DMS 273 treated with DMSO at 0.1 percent for 48 hours (cell line): ENCODE measurements around the gene GRK1.

ENCODE experiments used
- DNase-seq: peaks from one replicate; lab custom pipeline; 2025; lab: John Stamatoyannopoulos, UW

GRK1 gene

DNA sequence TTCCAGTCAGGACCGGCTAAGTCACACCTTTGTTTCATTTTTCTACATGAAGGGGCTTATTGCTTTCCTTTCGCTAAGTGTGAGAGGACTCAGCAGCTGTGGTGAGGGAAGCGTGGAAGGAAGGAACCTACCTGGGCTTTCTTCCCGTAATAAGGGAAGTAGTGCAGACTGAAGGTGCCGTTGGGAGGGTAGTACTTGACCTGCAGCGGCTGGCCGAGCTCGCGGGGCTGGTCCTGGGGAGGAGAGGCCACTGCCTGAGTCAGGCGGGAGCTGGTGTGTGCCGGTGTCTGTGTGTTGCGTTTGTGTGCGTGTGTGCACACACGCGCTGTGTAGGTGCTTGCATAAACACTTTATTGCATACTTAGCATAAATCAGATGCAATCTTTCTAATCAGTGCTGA, 16.7 kb upstream of the GRK1 start:
- no peak for DNase-seq

DNA sequence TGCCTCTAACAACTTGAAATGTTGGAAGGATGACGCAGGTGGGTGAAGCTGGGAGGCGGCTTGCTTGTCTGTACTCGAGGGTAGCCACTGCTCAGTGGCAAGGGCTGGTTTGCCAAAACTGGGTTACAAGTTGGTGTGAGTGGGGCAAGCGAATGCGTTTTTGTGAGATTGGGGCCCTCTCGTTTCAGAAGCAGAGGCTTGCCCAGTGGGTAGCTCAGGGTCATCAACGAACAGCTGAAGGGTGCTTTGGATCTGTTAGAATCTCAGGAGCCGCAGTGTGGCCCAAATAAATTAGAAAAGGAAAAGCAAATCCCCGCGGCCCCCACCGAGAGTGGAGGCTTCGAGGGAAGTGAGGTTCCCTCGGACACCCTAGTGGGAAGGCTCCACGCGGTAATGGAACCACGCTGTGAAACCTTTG, 16.3 kb upstream of the GRK1 start:
- no peak for DNase-seq

GRCh38 chr13:113651511-113652403, 15.3 kb upstream of the GRK1 start:
- DNase-seq, result no peak

GRCh38 chr13:113652404-113653263, 14.4 kb upstream of the GRK1 start:
- DNase-seq, result no peak

- DNase-seq, result no peak
Observed at GRCh38 chr13:113653264-113654174, 13.5 kb upstream of the GRK1 start.

- DNase-seq, result no peak
Observed at GRCh38 chr13:113654175-113654560, 12.9 kb upstream of the GRK1 start.

- DNase-seq, result no peak
Observed at GRCh38 chr13:113654591-113655345, 12.3 kb upstream of the GRK1 start.

GRCh38 chr13:113655346-113656002, 11.5 kb upstream of the GRK1 start:
- DNase-seq, result no peak

DNA sequence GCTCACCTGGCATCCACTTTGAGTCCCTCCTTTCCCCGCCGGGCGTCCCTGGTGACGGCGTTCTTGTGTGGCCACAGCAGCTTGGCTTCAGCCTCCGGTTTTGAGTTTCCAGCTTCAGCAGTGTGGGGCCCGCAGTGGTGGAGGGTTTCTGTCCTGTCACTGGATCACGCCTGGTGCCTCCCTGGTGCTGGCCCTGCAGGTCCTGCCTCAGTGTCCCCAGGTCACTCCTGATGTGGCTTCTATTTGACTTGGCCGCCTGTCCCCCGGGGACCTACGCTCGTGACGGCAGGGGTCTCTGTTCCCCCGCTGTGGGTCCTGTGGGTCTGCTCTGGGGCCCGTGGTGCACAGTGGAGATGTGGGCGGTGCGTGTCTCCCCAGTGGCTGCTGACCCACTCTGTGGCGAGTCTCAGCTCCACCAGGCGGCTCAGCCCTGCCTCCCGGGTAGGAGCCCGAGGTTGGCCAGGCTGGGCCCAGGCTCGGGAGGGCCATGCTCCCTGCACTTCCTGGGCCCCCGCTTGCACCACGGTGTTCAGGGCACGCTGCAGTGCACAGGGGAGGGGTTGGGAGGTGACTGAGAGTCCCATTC, 10.9 kb upstream of the GRK1 start:
- DNase-seq, result no peak

DNA sequence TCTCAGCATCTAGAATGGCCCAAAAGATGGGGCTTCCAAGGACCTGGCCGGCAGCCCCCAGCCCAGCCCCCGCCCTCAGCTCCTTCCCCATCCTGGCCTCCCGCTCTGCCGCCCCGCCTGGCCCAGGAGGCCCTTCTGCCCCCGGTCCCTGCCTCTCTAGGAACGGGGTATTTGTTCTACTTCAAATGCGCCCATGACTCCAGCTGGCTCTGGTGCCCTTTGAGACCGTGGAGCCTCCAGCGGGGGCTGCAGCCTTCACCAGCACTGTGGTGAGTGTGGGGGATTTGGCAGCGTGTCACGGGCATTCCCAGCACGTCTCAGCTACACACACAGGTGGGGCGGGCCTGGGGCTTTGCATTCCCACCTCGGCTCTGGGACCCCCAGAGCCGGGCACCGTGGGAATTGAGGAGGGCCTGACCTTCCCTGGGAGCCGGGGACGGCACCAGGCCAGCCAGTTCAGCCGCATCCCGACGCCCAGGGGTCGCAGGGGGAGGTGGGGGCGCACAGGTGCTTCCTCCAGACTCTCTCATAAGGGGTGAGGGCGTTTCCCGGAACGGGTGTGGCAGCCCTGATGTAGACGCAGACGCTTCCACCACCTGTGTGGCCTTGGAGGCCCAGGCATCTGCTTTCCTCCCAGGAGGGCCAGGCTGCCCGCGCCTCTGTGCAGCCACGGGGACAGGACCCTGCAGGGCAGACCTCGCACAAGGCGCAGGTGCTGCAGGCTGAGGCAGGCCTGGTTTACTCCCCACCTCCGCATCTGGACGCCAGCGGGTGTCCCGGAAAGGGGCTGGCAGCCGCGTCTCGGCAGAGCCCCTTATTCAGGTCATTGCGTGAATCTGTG, 10.0 kb upstream of the GRK1 start:
- DNase-seq, result no peak

- no peak for DNase-seq
Observed at GRCh38 chr13:113657851-113658741, 8.9 kb upstream of the GRK1 start, which contains the start of gene ATP4B. Gene ATP4B (minus strand): TSS chr13:113658198. CDS start chr13:113658144, 54 bp downstream.

DNA sequence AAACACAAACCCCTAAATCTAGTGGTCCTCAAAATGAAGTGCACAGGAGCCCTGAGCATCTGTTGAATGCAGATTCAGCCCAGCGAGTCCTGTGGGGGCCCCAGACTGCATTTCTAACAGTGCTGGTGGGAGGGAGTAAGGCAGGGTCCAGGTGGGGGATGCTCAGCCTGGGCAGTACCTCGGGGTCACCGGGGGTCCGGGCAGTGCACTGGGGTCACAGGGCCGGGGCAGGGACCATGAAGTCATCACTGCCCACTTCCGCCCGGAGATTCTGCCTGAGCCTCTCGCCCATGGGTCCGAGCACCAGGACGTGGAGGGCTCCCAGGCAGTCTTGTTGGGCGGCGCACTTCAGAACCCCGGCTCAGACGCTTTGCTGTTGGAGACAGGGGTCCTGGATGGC, 8.2 kb upstream of the GRK1 start:
- DNase-seq, result no peak

- DNase-seq, result no peak
Observed at GRCh38 chr13:113659337-113659736, 7.7 kb upstream of the GRK1 start.

DNA sequence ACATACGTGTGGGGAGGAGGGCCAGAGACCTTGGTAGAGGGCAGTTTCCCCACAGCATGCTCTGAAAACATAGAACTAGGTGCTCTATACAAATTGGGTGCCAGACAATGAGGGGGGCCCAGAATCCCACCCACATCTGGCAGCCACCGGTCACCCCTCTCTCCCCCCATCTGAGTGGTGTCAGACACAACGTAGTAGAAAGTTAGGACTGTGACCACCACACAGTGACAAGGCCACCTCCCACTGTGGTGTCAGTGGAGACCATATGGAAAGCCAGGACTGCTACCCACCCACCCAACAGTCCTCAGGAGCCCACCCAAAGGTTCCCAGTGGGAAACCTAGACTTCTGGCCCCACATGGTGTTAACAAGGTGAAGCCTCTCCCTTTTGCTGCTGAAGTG, 7.0 kb upstream of the GRK1 start:
- no peak for DNase-seq

GRCh38 chr13:113661509-113661908, 5.5 kb upstream of the GRK1 start:
- DNase-seq, result no peak

DNA sequence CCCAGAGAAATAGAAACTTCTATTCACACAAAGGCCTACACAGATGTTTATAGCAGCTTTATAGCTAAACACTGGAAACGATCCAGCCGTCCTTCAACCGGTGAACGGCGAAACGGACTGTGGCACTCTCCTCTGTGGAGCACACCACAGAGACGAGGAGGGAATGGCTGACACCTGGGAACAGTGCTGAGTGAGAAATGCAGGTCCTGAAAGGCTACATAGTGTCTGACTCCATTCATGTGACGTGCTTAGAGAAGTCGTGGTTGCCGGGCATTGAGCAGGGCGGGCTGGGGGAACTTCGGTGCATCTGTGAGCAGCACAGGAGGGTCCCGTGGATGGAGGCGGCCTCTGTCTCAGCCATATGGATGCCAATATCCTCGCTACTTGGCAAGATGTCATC, 3.1 kb upstream of the GRK1 start:
- DNase-seq, result no peak

- DNase-seq, result no peak
Observed at GRCh38 chr13:113664751-113665596, 2.0 kb upstream of the GRK1 start.
